Measurements from ENCODE around the gene SRC. TPM values are rescaled to one million over a fixed set of nuclear protein-coding genes. Genes with fewer than 3 reads are reported as not detected.

Gene SRC
- total and polyA plus RNA-seq, 2 donors (not counting 3 experiments of a cell fraction or from before 2014, with no cell fraction given): 22.6 to 29.4 TPM

GRCh38 chr20:37302981-37303380, 43.0 kb upstream of the SRC start:
- ChIA-PET CTCF (interaction anchor here (1.3 to 1.4 kb wide), 2 partner anchors 16 to 34 kb away, joined by 3 read pairs; no protein-coding TSS in a partner anchor), POLR2A (interaction anchor here (0.6 kb wide), 1 partner anchor 31 kb away, joined by 6 read pairs; no protein-coding TSS in a partner anchor)
- TF ChIP-seq FOS (IDR thresholded peaks at IDR 0.05; ENCODE audit: borderline replicate concordance, insufficient read depth, low read length): no peak
- Histone ChIP-seq H3K27me3 (ENCODE audit: control insufficient read depth in 2 of 2, insufficient read depth in 2 of 2, low read length in 2 of 2) (no peaks in the 10 kb centered on the region), H3K27ac (ENCODE audit: insufficient read depth, low read depth, low read length) (no peak overlapping the region), H3K79me2 (ENCODE audit: control insufficient read depth, insufficient read depth, low read length) (peaks cover 16% of the 10 kb centered on the region), H4K20me1 (replicated peaks; ENCODE audit: control insufficient read depth, extremely low read depth, insufficient read depth, low read length) (peaks cover 2% of the 10 kb centered on the region), H2AFZ (ENCODE audit: low read depth, low read length) (no peak overlapping the region), H3K9me1 (replicated peaks; ENCODE audit: control insufficient read depth, extremely low read depth, insufficient read depth, low read length) (no peaks in the 10 kb centered on the region), H3K4me3 (replicated peaks in 1 of 3; ENCODE audit: insufficient read depth in 1 of 3, low read depth in 1 of 3, low read length in 3 of 3) (no peak overlapping the region), H3K9me3 (replicated peaks; ENCODE audit: control insufficient read depth, insufficient read depth, low read length) (no peaks in the 10 kb centered on the region), H3K4me2 (ENCODE audit: insufficient read depth, low read length) (no peak overlapping the region), H3K36me3 (ENCODE audit: control insufficient read depth in 2 of 2, extremely low read depth in 1 of 2, insufficient read depth in 2 of 2, low read length in 2 of 2) (peaks cover 3 to 12% of the 10 kb centered on the region in 2 experiments), H3K9ac (replicated peaks; ENCODE audit: extremely low read depth, insufficient read depth, low read length) (no peak overlapping the region), H3K4me1 (ENCODE audit: control insufficient read depth, extremely low read depth, insufficient read depth, low read length) (peaks cover 4% of the 10 kb centered on the region)
- DNase-seq (ENCODE audit: low read depth, low spot score) (no peak), FAIRE-seq (no peak)
- no TSS peak for BruUV-seq (replicated peaks)
- dilution Hi-C loops (cut with MboI; ENCODE audit: extremely low pct_ligation_motif_present, low sequenced_read_pairs) (no loop called here), intact Hi-C loops (cut with micrococcal nuclease) (no loop called here)

- TF ChIP-seq CTCF (IDR thresholded peaks at IDR 0.05; ENCODE audit: extremely low read depth in 1 of 2, insufficient read depth in 1 of 2, low read depth in 1 of 2, low read length in 2 of 2) (no peak), FOS (IDR thresholded peaks at IDR 0.05; ENCODE audit: borderline replicate concordance, insufficient read depth, low read length) (no peak), EZH2 (IDR thresholded peaks at IDR 0.05; ENCODE audit: borderline replicate concordance, low read depth, low read length, severe bottlenecking) (no peak), MAX (IDR thresholded peaks at IDR 0.05; ENCODE audit: insufficient read depth, insufficient read length) (no peak), POLR2AphosphoS5 (IDR thresholded peaks at IDR 0.05; ENCODE audit: insufficient read depth, low read depth, low read length) (no peak), MYC (IDR thresholded peaks at IDR 0.05; ENCODE audit: low read depth, low read length) (no peak), GATA2 (IDR thresholded peaks at IDR 0.05; ENCODE audit: insufficient read depth, insufficient read length, low read depth, low read length) (no peak), POLR2A (IDR thresholded peaks at IDR 0.05; ENCODE audit: low read depth, low read length) (no peak), JUN (IDR thresholded peaks at IDR 0.05; ENCODE audit: borderline replicate concordance, insufficient read depth, insufficient read length, low read depth) (no peak)
- Histone ChIP-seq H4K20me1 (replicated peaks; ENCODE audit: control insufficient read depth, extremely low read depth, insufficient read depth, low read length) (no peaks in the 10 kb centered on the region), H2AFZ (ENCODE audit: low read depth, low read length) (no peak overlapping the region), H3K36me3 (ENCODE audit: control insufficient read depth in 2 of 2, extremely low read depth in 1 of 2, insufficient read depth in 2 of 2, low read length in 2 of 2) (peaks cover 3 to 12% of the 10 kb centered on the region in 2 experiments), H3K4me3 (replicated peaks in 1 of 3; ENCODE audit: insufficient read depth in 1 of 3, low read depth in 1 of 3, low read length in 3 of 3) (no peak overlapping the region), H3K4me2 (ENCODE audit: insufficient read depth, low read length) (no peak overlapping the region), H3K27me3 (ENCODE audit: control insufficient read depth in 2 of 2, insufficient read depth in 2 of 2, low read length in 2 of 2) (no peaks in the 10 kb centered on the region), H3K9me1 (replicated peaks; ENCODE audit: control insufficient read depth, extremely low read depth, insufficient read depth, low read length) (no peaks in the 10 kb centered on the region), H3K27ac (ENCODE audit: insufficient read depth, low read depth, low read length) (no peak overlapping the region), H3K79me2 (ENCODE audit: control insufficient read depth, insufficient read depth, low read length) (peaks cover 10% of the 10 kb centered on the region), H3K9ac (replicated peaks; ENCODE audit: extremely low read depth, insufficient read depth, low read length) (no peak overlapping the region), H3K9me3 (replicated peaks; ENCODE audit: control insufficient read depth, insufficient read depth, low read length) (no peaks in the 10 kb centered on the region), H3K4me1 (ENCODE audit: control insufficient read depth, extremely low read depth, insufficient read depth, low read length) (no peaks in the 10 kb centered on the region)
- POLR2A ChIA-PET: no interaction called here
- no TSS peak for BruUV-seq (replicated peaks)
- intact Hi-C loops (cut with micrococcal nuclease) (no loop called here), dilution Hi-C loops (cut with MboI; ENCODE audit: extremely low pct_ligation_motif_present, low sequenced_read_pairs) (no loop called here)
- CTCF ChIA-PET: interaction anchor here (1.4 kb wide), 1 partner anchor 33 kb away, joined by 3 read pairs; no protein-coding TSS in a partner anchor
- DNase-seq (ENCODE audit: low read depth, low spot score): no peak
- FAIRE-seq: no peak
Observed at GRCh38 chr20:37303637-37304036, 42.3 kb upstream of the SRC start.

All from endothelial cell of umbilical vein (primary cell).